ENCODE data around the gene STK4. TPM values are rescaled to one million over a fixed set of nuclear protein-coding genes. Genes with fewer than 3 reads are reported as not detected.
A peak's percentile ranks its signal among the peaks of the same experiment; 100 is the strongest.
"Not testable (repeated sequence)": the region's sequence is repeated elsewhere in the genome, so short reads cannot be mapped to it uniquely, and the experiment has no call there.

The STK4 gene
- total and polyA plus RNA-seq, 12 donors, result 7.1 to 39.3 (median 28.0) TPM

DNA sequence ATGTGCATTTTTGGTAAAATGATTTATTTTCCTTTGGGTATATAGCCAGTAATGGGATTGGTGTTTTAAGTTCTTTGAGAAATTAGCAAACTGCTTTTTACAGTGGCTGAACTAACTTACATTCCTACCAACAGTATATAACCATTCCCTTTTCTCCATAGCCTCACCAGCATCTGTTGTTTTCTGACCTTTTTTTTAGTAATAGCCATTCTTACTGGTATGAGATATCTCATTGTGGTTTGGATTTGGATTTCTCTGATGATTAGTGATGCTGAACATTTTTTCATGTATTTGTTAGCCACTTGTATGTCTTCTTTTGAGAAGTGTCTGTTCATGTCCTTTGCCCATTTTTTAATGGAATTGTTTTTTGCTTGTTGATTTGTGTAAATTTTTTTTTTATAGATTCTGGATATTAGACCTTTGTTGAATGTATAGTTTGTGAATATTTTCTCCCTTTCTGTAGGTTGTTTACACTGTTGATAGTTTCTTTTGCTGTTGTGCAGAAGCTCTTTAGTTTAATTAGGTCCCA lies 42.3 kb downstream of the STK4 start:
- no peak for DNase-seq
- TF ChIP-seq POLR2A (IDR thresholded peaks at IDR 0.05), result no peak
- TF ChIP-seq, protein P1, sequence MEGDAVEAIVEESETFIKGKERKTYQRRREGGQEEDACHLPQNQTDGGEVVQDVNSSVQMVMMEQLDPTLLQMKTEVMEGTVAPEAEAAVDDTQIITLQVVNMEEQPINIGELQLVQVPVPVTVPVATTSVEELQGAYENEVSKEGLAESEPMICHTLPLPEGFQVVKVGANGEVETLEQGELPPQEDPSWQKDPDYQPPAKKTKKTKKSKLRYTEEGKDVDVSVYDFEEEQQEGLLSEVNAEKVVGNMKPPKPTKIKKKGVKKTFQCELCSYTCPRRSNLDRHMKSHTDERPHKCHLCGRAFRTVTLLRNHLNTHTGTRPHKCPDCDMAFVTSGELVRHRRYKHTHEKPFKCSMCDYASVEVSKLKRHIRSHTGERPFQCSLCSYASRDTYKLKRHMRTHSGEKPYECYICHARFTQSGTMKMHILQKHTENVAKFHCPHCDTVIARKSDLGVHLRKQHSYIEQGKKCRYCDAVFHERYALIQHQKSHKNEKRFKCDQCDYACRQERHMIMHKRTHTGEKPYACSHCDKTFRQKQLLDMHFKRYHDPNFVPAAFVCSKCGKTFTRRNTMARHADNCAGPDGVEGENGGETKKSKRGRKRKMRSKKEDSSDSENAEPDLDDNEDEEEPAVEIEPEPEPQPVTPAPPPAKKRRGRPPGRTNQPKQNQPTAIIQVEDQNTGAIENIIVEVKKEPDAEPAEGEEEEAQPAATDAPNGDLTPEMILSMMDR (IDR thresholded peaks at IDR 0.05), result no peak
- intact Hi-C loops (cut with DNase I), result no loop called here
- H3K27me3 ChIP-seq, result no peaks in the 10 kb centered on the region
- no peak overlapping the region for H3K4me3 ChIP-seq
- H3K4me1 ChIP-seq (replicated peaks in 1 of 2), result no peaks in the 10 kb centered on the region
- H3K9me3 ChIP-seq (replicated peaks in 1 of 3), result no peaks in the 10 kb centered on the region
- H3K27ac ChIP-seq, result no peak overlapping the region
- no peaks in the 10 kb centered on the region for H3K36me3 ChIP-seq (replicated peaks in 1 of 2)

DNA sequence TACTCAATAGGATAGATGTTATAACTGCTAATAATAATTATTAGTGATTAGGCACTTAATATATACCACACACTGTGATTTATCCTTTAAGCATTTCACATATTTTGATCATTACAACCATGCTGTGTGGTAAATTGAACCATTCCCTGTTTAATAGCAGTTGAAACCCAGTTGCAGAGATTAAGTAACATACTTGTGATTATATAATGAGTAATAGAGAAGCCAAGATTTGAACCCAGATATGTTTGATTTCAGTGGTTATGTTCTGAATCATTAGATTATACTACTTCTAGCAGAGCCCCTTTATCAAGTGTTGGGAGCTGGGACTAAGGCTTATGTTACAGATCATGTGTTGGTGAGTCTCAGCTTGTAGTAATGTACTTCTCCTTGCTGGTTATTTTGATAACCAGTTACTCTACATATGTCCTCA lies 44.1 kb downstream of the STK4 start:
- no peaks in the 10 kb centered on the region for H3K36me3 ChIP-seq (replicated peaks in 1 of 2)
- H3K27ac ChIP-seq, result no peak overlapping the region
- H3K4me1 ChIP-seq (replicated peaks in 1 of 2), result peaks cover 1 to 9% of the 10 kb centered on the region in 2 donors
- DNase-seq, result no peak
- no peak overlapping the region for H3K4me3 ChIP-seq
- H3K27me3 ChIP-seq, result no peaks in the 10 kb centered on the region
- TF ChIP-seq, protein P1 (IDR thresholded peaks at IDR 0.05), result no peak
- no peak for TF ChIP-seq POLR2A (IDR thresholded peaks at IDR 0.05)
- H3K9me3 ChIP-seq (replicated peaks in 1 of 3), result no peaks in the 10 kb centered on the region
- intact Hi-C loops (cut with DNase I), result loop anchor here in 1 of 2 donors (10.0 kb wide), 1 partner anchor 104 kb away; the partner anchor contains the start of gene WFDC5

DNA sequence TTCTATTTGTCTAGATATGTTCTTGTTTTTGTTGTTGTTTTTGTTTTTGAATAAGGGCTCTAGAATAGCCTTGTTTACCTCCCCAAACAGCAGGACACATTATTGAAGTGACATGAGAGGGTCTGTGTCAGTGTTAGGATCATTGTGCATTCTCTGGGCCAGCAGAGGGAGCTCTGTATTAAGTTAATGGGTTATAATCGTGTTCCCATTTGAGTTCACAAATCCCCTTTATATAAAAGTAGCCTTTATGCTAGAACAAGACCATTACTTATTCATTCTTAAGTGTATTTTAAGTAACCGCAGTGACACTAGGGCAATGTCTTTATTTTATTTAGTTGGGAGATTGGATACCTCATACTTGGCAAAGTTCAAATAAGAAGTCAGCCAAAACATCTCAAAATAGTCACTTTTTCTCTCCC lies 44.8 kb downstream of the STK4 start:
- no peak for TF ChIP-seq POLR2A (IDR thresholded peaks at IDR 0.05)
- TF ChIP-seq, protein P1 (IDR thresholded peaks at IDR 0.05), result peak; percentile 54 to 79 (median 68)
- Histone ChIP-seq H3K27me3 (no peaks in the 10 kb centered on the region), H3K27ac (no peak overlapping the region), H3K4me1 (replicated peaks in 1 of 2) (peaks cover 8 to 15% of the 10 kb centered on the region in 2 donors), H3K4me3 (no peak overlapping the region), H3K9me3 (replicated peaks in 1 of 3) (no peaks in the 10 kb centered on the region), H3K36me3 (replicated peaks in 1 of 2) (no peaks in the 10 kb centered on the region)
- intact Hi-C loops (cut with DNase I), result loop anchor here in 1 of 2 donors (10.0 kb wide), 1 partner anchor 104 kb away; the partner anchor contains the start of gene WFDC5
- 7 to 24% (median 17%) methylated on average over 2 of the region's 2 CpGs for WGBS, 4 donors
- DNase-seq, result peak; percentile 38 to 82 (median 59)

DNA sequence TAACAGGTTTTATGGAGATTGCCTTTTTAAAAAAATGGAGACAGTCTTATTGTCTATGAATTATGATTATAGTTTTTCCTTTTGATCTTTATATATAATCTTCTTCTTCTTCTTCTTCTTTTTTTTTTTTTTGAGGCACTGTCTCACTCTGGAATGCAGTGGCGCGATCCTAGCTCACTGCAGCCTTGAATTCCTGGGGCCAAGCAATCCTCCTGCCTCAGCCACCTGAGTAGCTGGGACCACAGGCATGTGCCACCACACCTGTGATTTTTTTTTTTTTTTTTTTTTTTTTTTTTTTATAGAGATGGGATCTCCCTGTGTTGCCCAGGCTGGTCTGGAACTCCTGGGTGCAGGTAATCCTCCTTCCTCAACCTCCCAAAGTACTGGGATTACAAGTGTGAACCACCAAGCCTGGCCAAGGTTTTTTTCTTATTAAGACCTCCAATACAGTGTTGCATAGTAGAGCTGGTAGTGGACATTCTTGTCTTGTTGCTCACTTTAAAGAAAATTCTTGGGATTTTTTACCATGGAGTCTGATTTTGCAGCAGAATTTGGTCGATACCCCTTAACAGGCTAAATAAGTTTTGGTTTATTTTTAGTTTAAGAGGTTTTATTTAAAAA lies 46.5 kb downstream of the STK4 start:
- Histone ChIP-seq H3K27ac (no peak overlapping the region), H3K9me3 (replicated peaks in 1 of 3) (no peaks in the 10 kb centered on the region), H3K27me3 (no peaks in the 10 kb centered on the region), H3K4me1 (replicated peaks in 1 of 2) (peaks cover 14 to 23% of the 10 kb centered on the region in 2 donors), H3K36me3 (replicated peaks in 1 of 2) (no peaks in the 10 kb centered on the region), H3K4me3 (no peak overlapping the region)
- intact Hi-C loops (cut with DNase I), result loop anchor here in 1 of 2 donors (10.0 kb wide), 1 partner anchor 102 kb away; the partner anchor contains the start of gene WFDC5
- TF ChIP-seq, protein P1 (IDR thresholded peaks at IDR 0.05), result no peak
- no peak for TF ChIP-seq POLR2A (IDR thresholded peaks at IDR 0.05)
- no peak for DNase-seq
- 86 to 96% (median 93%) methylated on average over 3 of the region's 3 CpGs for WGBS, 4 donors

DNA sequence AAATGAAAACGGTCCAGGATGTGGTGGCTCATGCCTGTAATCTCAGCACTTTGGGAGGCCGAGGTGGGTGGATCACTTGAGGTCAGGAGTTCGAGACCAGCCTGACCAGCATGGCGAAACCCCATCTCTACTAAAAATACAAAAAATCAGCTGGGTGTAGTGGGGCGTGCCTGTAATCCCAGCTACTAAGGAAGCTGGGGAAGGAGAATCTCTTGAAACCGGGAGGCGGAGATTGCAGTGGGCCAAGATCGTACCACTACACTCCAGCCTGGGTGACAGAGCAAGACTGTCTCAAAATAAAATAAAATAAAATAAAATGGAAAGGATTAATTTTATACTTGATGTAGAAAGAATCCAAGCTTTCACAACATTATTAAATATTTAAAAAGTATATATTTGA lies 47.8 kb downstream of the STK4 start:
- H3K9me3 ChIP-seq (replicated peaks in 1 of 3); H3K4me3 ChIP-seq; H3K36me3 ChIP-seq (replicated peaks in 1 of 2); H3K27me3 ChIP-seq; DNase-seq; H3K27ac ChIP-seq: not testable (repeated sequence)
- peaks cover 17 to 23% of the 10 kb centered on the region in 2 donors for H3K4me1 ChIP-seq (replicated peaks in 1 of 2)
- WGBS, 4 donors, result 86 to 94% (median 92%) methylated on average over 8 of the region's 8 CpGs
- intact Hi-C loops (cut with DNase I), result loop anchor here in 1 of 2 donors (10.0 kb wide), 1 partner anchor 101 kb away; the partner anchor contains the start of gene WFDC5

All from adrenal gland (tissue), 12 donors.